ENCODE data around the gene ZNF784.

- TF ChIP-seq, protein P1, sequence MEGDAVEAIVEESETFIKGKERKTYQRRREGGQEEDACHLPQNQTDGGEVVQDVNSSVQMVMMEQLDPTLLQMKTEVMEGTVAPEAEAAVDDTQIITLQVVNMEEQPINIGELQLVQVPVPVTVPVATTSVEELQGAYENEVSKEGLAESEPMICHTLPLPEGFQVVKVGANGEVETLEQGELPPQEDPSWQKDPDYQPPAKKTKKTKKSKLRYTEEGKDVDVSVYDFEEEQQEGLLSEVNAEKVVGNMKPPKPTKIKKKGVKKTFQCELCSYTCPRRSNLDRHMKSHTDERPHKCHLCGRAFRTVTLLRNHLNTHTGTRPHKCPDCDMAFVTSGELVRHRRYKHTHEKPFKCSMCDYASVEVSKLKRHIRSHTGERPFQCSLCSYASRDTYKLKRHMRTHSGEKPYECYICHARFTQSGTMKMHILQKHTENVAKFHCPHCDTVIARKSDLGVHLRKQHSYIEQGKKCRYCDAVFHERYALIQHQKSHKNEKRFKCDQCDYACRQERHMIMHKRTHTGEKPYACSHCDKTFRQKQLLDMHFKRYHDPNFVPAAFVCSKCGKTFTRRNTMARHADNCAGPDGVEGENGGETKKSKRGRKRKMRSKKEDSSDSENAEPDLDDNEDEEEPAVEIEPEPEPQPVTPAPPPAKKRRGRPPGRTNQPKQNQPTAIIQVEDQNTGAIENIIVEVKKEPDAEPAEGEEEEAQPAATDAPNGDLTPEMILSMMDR (IDR thresholded peaks at IDR 0.05): no peak
- no peak for TF ChIP-seq POLR2A (IDR thresholded peaks at IDR 0.05)
Observed at GRCh38 chr19:55611300-55611982, 12.9 kb downstream of the ZNF784 start.
